BJ (cell line): ENCODE results near the gene PHLDA3. TPM values are rescaled to one million over a fixed set of nuclear protein-coding genes. Genes with fewer than 3 reads are reported as not detected.

ENCODE experiments used
- CTCF ChIA-PET: fragments of 350-600 bp; formaldehyde crosslinking; extraction: SDS; loops from one replicate; lab custom pipeline; 2021; ENCODE audit warnings: antibody characterized with exemption, inconsistent platforms; lab: Yijun Ruan, JAX
- POLR2A ChIA-PET: fragments of 300-600 bp; sonication (Branson Sonifier 250); formaldehyde crosslinking; extraction: SDS; loops from one replicate; lab custom pipeline; 2021; ENCODE audit warnings: antibody characterized with exemption; lab: Charles Lee
- DNase-seq: peaks from one replicate; pipeline ENCODE4 v3.0.0-alpha.2; 2011; ENCODE audit warnings: low read depth
- H3K27me3 ChIP-seq: 2 replicates; pipeline ENCODE4 v1.6.0; 2011; ENCODE audit warnings: low read length; ENCODE audit not compliant: control insufficient read depth, insufficient read depth
- H3K36me3 ChIP-seq: 2 replicates; pipeline ENCODE4 v1.5.1; 2011; ENCODE audit warnings: low read length; ENCODE audit not compliant: control insufficient read depth, insufficient read depth
- H3K4me3 ChIP-seq: 2 replicates; pipeline ENCODE4 v1.5.1; 2011; ENCODE audit warnings: low read depth, mild to moderate bottlenecking, control low read depth, low read length
- polyA minus RNA-seq: library from RNA; depleted of rRNA, polyadenylated mRNA; stranded (reverse); fragments of >200 nt; gene quantifications from 2 replicates; pipeline ENCODE4 v1.2.3, GENCODE V29; 2011; rRNA and poly(A)+ RNA removed
- polyA plus RNA-seq: library from polyadenylated mRNA; depleted of rRNA; stranded (reverse); fragments of >200 nt; gene quantifications from 2 replicates; pipeline ENCODE4 v1.2.3, GENCODE V29; 2011; rRNA removed
- TF ChIP-seq, protein P1 (sequence below): IDR thresholded peaks from 2 replicates; pipeline ENCODE4 v1.5.1; 2011; ENCODE audit warnings: low read depth, mild to moderate bottlenecking, control low read depth, inconsistent platforms, low read length, moderate library complexity; ENCODE audit not compliant: insufficient read depth

PHLDA3 gene
- 87.3 and 130 TPM in 2 replicates for polyA plus RNA-seq
- polyA minus RNA-seq: 30.1 and 35.4 TPM in 2 replicates

DNA sequence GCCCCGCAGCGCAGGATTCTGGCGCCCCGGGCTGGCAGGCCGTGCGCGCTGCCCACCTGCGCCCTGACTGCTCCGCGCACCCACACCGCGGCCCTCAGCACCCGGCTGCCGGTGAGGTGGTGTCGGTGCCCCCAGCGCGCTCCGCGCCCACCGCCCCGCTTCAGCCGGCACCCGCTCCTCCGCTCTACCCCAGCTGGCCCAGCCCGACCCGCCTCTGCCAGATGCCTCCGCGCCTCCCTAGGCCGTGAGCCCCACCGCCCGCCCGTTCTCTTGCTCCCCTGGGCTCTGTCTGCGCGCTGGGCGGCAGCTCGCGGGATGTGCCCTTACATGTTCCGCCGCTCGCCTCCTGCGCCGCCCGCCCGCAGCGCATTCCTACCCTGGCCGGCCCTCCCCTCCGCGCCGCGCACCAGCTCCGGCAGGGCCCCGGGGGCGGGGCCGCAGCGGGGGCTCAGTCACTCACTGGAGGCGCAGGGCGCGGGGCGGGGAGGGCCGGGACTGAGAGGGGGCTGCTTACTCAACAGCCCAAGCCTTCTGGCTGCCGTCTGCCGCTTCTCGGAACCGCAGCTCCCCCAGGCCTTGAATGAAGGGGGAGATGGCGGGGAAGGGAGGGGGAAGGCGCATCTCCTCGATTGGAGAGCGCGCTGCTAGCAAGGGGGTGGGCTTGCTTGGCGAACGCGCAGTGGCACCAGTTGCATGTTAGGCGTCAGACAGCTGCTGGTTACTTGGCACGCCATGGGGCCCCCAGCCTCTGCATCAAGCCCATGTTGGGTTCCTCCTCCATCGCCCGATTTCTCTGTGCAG is at the start of gene PHLDA3:
TSS of gene PHLDA3 (minus strand) at position 345 of the 801 bp plus-strand sequence. CDS start 402 bp downstream, outside the sequence.
- CTCF ChIA-PET: interaction anchor here (0.8 to 5.2 kb wide), 12 partner anchors 8 to 61 kb away, joined by 3 to 34 read pairs (median 4); no protein-coding TSS in a partner anchor
- POLR2A ChIA-PET: interaction anchor here (0.5 to 1.3 kb wide), 6 partner anchors 27 to 425 kb away, joined by 3 to 5 read pairs (median 4); no protein-coding TSS in a partner anchor
- TF ChIP-seq, protein P1, sequence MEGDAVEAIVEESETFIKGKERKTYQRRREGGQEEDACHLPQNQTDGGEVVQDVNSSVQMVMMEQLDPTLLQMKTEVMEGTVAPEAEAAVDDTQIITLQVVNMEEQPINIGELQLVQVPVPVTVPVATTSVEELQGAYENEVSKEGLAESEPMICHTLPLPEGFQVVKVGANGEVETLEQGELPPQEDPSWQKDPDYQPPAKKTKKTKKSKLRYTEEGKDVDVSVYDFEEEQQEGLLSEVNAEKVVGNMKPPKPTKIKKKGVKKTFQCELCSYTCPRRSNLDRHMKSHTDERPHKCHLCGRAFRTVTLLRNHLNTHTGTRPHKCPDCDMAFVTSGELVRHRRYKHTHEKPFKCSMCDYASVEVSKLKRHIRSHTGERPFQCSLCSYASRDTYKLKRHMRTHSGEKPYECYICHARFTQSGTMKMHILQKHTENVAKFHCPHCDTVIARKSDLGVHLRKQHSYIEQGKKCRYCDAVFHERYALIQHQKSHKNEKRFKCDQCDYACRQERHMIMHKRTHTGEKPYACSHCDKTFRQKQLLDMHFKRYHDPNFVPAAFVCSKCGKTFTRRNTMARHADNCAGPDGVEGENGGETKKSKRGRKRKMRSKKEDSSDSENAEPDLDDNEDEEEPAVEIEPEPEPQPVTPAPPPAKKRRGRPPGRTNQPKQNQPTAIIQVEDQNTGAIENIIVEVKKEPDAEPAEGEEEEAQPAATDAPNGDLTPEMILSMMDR: 0 out of 2 replicates have a peak, but pooled peaks have one; percentile 3
- DNase-seq: peak; percentile 70
- peak within 1 kb of the TSS; percentile 67 for H3K4me3 ChIP-seq
- H3K36me3 ChIP-seq: peaks cover 14% of the 10 kb centered on the region
- no peaks in the 10 kb centered on the region for H3K27me3 ChIP-seq

DNA sequence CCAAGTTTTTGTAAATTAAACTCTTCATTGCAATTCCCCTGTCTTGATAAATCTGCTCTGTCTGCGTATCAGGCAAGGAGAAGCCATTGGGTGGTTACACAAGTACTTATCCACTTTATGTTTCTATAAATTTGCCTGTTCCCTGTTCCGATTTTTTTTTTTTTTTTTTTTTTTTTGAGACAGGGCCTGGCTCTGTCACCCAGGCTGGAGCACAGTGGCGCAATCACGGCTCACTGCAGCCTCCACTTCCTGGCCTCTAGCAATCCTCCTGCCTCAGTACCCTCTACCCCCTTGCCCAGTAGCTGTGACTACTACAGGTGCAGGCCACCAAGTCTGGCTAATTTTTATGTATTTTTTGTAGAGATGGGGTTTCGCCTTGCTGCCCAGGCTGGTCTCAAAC is 49.1 kb upstream of the PHLDA3 start:
- ChIA-PET CTCF (interaction anchor here (0.7 to 27.3 kb wide), 5 partner anchors 13 to 92 kb away, joined by 3 to 650 read pairs (median 3); no protein-coding TSS in a partner anchor), POLR2A (no interaction called here)
- no peak for DNase-seq
- TF ChIP-seq, protein P1: no peak
- Histone ChIP-seq H3K4me3 (no peak overlapping the region), H3K27me3 (no peaks in the 10 kb centered on the region), H3K36me3 (no peaks in the 10 kb centered on the region)

DNA sequence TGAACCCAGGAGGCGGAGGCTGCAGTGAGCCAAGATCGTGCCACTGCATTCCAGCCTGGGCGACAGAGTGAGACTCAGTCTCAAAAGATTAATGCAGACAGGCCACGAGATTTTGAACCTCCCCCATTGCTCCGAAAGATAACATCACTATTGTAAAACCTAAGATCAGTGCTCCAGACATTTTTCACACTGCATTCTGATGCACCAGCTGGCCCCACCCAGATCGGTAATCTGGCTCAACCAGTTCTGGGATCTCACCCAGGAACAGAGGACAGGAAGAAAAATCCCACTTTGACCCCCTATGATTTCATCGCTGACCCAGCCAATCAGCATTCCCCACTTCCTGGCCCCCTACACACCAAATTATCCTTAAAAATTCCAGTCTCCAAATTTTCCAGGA is 48.6 kb upstream of the PHLDA3 start:
- CTCF ChIA-PET: interaction anchor here (0.7 to 27.3 kb wide), 4 partner anchors 18 to 91 kb away, joined by 3 to 650 read pairs (median 3); no protein-coding TSS in a partner anchor
- Histone ChIP-seq H3K36me3 (no peaks in the 10 kb centered on the region), H3K4me3 (no peak overlapping the region), H3K27me3 (no peaks in the 10 kb centered on the region)
- TF ChIP-seq, protein P1: no peak
- POLR2A ChIA-PET: no interaction called here
- DNase-seq: no peak

DNA sequence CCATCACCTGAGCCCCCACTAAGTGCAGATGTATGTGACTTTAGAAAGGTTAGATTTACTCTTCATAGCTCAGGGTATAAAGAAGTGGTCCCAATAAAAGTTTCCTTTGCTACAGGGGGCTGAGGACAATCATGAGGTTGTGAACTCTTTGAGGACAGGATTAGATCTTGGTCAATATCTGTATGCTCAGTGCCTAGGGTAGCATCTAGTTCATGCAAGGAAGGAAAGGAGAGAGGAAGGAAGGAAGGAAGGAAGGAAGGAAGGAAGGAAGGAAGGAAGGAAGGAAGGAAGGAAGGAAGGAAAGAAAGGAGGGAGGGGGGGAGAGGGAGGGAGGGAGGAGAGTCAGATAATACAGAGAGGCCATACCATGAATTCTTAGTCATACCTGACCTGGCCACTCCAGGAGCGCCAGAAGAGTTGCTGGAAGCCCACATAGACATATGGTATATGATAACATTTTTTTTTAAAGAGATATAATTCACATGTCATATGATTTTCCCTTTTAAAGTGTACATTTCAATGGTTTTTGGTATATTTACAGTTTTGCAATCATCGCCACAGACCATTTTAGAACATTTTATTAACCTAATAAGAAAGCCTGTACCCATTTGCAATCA is 47.6 kb upstream of the PHLDA3 start:
- ChIA-PET CTCF (interaction anchor here (1.0 to 27.3 kb wide), 8 partner anchors 9 to 274 kb away, joined by 3 to 650 read pairs (median 4); no protein-coding TSS in a partner anchor), POLR2A (interaction anchor here (0.6 kb wide), 1 partner anchor 456 kb away, joined by 3 read pairs; no protein-coding TSS in a partner anchor)
- TF ChIP-seq, protein P1: no peak
- Histone ChIP-seq H3K4me3 (no peak overlapping the region), H3K27me3 (no peaks in the 10 kb centered on the region), H3K36me3 (no peaks in the 10 kb centered on the region)
- DNase-seq: no peak
